ENCODE measurements around the gene TERF2IP. TPM values are rescaled to one million over a fixed set of nuclear protein-coding genes. Genes with fewer than 3 reads are reported as not detected.
A peak's percentile ranks its signal among the peaks of the same experiment; 100 is the strongest.

Gene TERF2IP
- total RNA-seq, 1 experiment from 2014 or later: 27.1 TPM

- no peak overlapping the region for H3K4me3 Mint-ChIP-seq (ENCODE audit: unreplicated experiment)
- peaks cover 33% of the 10 kb centered on the region for H3K4me1 Mint-ChIP-seq (ENCODE audit: low read depth, unreplicated experiment)
- H3K27me3 Mint-ChIP-seq (ENCODE audit: insufficient read depth, unreplicated experiment): no peaks in the 10 kb centered on the region
- no peak overlapping the region for H3K27ac Mint-ChIP-seq (ENCODE audit: unreplicated experiment)
- ChIA-PET CTCF (no interaction called here), POLR2A (no interaction called here)
- Histone ChIP-seq H3K4me1 (peaks cover 32% of the 10 kb centered on the region), H3K27me3 (replicated peaks; ENCODE audit: control insufficient read depth, insufficient read depth, low read length) (no peaks in the 10 kb centered on the region), H3K9me3 (no peaks in the 10 kb centered on the region), H3K4me3 (ENCODE audit: low read depth, low read length) (no peak overlapping the region), H3K36me3 (ENCODE audit: control insufficient read depth, insufficient read depth, low read length) (peaks cover 13% of the 10 kb centered on the region)
- BruUV-seq (replicated peaks): no TSS peak
- peaks cover 10% of the 10 kb centered on the region for H3K9me3 Mint-ChIP-seq (ENCODE audit: unreplicated experiment)
- no peak for DNase-seq
- intact Hi-C loops (cut with micrococcal nuclease; ENCODE audit: unreplicated experiment): no loop called here
- peaks cover 94% of the 10 kb centered on the region for H3K36me3 Mint-ChIP-seq (ENCODE audit: insufficient read depth, unreplicated experiment)
- no peak for TF ChIP-seq CTCF (IDR thresholded peaks at IDR 0.05; ENCODE audit: insufficient read depth in 1 of 2, low read depth in 1 of 2, low read length in 1 of 2, severe bottlenecking in 1 of 2, unreplicated experiment in 1 of 2)
Observed at GRCh38 chr16:75627851-75628250, 19.7 kb upstream of the TERF2IP start.

GRCh38 chr16:75628351-75628750, 19.2 kb upstream of the TERF2IP start:
- intact Hi-C loops (cut with micrococcal nuclease; ENCODE audit: unreplicated experiment): no loop called here
- H3K4me1 Mint-ChIP-seq (ENCODE audit: low read depth, unreplicated experiment): peaks cover 33% of the 10 kb centered on the region
- Histone ChIP-seq H3K4me1 (peaks cover 32% of the 10 kb centered on the region), H3K4me3 (ENCODE audit: low read depth, low read length) (no peak overlapping the region), H3K36me3 (ENCODE audit: control insufficient read depth, insufficient read depth, low read length) (peaks cover 13% of the 10 kb centered on the region), H3K27me3 (replicated peaks; ENCODE audit: control insufficient read depth, insufficient read depth, low read length) (no peaks in the 10 kb centered on the region), H3K9me3 (no peaks in the 10 kb centered on the region)
- peak overlapping the region; percentile 51 for H3K27ac Mint-ChIP-seq (ENCODE audit: unreplicated experiment)
- no peak for DNase-seq
- no peaks in the 10 kb centered on the region for H3K27me3 Mint-ChIP-seq (ENCODE audit: insufficient read depth, unreplicated experiment)
- peaks cover 10% of the 10 kb centered on the region for H3K9me3 Mint-ChIP-seq (ENCODE audit: unreplicated experiment)
- no peak for TF ChIP-seq CTCF (IDR thresholded peaks at IDR 0.05; ENCODE audit: insufficient read depth in 1 of 2, low read depth in 1 of 2, low read length in 1 of 2, severe bottlenecking in 1 of 2, unreplicated experiment in 1 of 2)
- POLR2A ChIA-PET: no interaction called here
- no peak overlapping the region for H3K4me3 Mint-ChIP-seq (ENCODE audit: unreplicated experiment)
- peaks cover 94% of the 10 kb centered on the region for H3K36me3 Mint-ChIP-seq (ENCODE audit: insufficient read depth, unreplicated experiment)
- CTCF ChIA-PET: no interaction called here
- no TSS peak for BruUV-seq (replicated peaks)

GRCh38 chr16:75629132-75629531, 18.4 kb upstream of the TERF2IP start:
- ChIA-PET CTCF (interaction anchor here (1.2 kb wide), 1 partner anchor 112 kb away, joined by 3 read pairs; no protein-coding TSS in a partner anchor), POLR2A (no interaction called here)
- Mint-ChIP-seq H3K4me3 (ENCODE audit: unreplicated experiment) (no peak overlapping the region), H3K27ac (ENCODE audit: unreplicated experiment) (no peak overlapping the region), H3K36me3 (ENCODE audit: insufficient read depth, unreplicated experiment) (peaks cover 99% of the 10 kb centered on the region), H3K4me1 (ENCODE audit: low read depth, unreplicated experiment) (peaks cover 33% of the 10 kb centered on the region), H3K27me3 (ENCODE audit: insufficient read depth, unreplicated experiment) (no peaks in the 10 kb centered on the region), H3K9me3 (ENCODE audit: unreplicated experiment) (peaks cover 10% of the 10 kb centered on the region)
- Histone ChIP-seq H3K27me3 (replicated peaks; ENCODE audit: control insufficient read depth, insufficient read depth, low read length) (no peaks in the 10 kb centered on the region), H3K36me3 (ENCODE audit: control insufficient read depth, insufficient read depth, low read length) (peaks cover 16% of the 10 kb centered on the region), H3K4me1 (peaks cover 32% of the 10 kb centered on the region), H3K4me3 (ENCODE audit: low read depth, low read length) (no peak overlapping the region), H3K9me3 (no peaks in the 10 kb centered on the region)
- DNase-seq: no peak
- no peak for TF ChIP-seq CTCF (IDR thresholded peaks at IDR 0.05; ENCODE audit: insufficient read depth in 1 of 2, low read depth in 1 of 2, low read length in 1 of 2, severe bottlenecking in 1 of 2, unreplicated experiment in 1 of 2)
- BruUV-seq (replicated peaks): no TSS peak
- intact Hi-C loops (cut with micrococcal nuclease; ENCODE audit: unreplicated experiment): no loop called here
